Fibroblast of skin of scalp (primary cell): Measurements from ENCODE around the gene ESYT1. TPM values are rescaled to one million over a fixed set of nuclear protein-coding genes. Genes with fewer than 3 reads are reported as not detected.

Experiments used
- DNase-seq: peaks from one replicate; pipeline ENCODE4 v3.0.0-alpha.2; 2013
- polyA plus RNA-seq, 2 experiments: library from polyadenylated mRNA; unstranded; fragments of 120-200 nt; gene quantifications; one replicate each; pipeline ENCODE4 v1.2.1, GENCODE V29; 2013; ENCODE audit not compliant: insufficient read length in 2 of 2

The ESYT1 gene, protein sequence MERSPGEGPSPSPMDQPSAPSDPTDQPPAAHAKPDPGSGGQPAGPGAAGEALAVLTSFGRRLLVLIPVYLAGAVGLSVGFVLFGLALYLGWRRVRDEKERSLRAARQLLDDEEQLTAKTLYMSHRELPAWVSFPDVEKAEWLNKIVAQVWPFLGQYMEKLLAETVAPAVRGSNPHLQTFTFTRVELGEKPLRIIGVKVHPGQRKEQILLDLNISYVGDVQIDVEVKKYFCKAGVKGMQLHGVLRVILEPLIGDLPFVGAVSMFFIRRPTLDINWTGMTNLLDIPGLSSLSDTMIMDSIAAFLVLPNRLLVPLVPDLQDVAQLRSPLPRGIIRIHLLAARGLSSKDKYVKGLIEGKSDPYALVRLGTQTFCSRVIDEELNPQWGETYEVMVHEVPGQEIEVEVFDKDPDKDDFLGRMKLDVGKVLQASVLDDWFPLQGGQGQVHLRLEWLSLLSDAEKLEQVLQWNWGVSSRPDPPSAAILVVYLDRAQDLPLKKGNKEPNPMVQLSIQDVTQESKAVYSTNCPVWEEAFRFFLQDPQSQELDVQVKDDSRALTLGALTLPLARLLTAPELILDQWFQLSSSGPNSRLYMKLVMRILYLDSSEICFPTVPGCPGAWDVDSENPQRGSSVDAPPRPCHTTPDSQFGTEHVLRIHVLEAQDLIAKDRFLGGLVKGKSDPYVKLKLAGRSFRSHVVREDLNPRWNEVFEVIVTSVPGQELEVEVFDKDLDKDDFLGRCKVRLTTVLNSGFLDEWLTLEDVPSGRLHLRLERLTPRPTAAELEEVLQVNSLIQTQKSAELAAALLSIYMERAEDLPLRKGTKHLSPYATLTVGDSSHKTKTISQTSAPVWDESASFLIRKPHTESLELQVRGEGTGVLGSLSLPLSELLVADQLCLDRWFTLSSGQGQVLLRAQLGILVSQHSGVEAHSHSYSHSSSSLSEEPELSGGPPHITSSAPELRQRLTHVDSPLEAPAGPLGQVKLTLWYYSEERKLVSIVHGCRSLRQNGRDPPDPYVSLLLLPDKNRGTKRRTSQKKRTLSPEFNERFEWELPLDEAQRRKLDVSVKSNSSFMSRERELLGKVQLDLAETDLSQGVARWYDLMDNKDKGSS
- 111 TPM for polyA plus RNA-seq (2013, experiment 1 of 2; ENCODE audit: insufficient read length)
- polyA plus RNA-seq (2013, experiment 2 of 2; ENCODE audit: insufficient read length): 108 TPM

DNA sequence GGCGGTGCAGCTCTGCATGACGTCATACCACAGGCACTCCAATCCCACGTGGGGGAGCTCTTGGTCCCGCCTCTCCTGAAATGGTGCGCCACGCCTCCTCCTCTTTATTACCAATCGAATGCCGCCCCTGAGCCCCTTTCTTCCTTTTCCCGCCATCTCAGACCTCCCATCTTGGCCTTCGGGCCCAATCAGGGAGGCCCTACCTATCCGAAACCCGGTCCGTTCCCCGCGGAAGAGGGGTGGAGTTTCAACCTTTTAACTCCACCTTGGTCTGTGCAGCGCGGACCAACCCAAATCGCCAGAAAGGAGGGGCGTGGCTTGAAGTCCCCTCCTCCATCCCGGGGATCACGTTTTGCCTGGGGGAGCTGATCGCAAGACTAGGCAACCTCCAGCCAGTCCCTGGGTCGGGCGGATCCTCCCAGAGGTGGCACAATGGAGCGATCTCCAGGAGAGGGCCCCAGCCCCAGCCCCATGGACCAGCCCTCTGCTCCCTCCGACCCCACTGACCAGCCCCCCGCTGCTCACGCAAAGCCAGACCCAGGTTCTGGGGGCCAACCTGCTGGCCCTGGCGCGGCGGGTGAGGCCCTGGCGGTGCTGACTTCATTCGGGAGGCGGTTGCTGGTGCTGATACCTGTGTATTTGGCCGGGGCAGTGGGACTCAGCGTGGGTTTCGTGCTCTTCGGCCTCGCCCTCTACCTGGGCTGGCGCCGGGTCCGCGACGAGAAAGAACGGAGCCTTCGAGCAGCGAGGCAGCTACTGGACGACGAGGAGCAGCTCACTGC is at the start of gene ESYT1:
TSS of gene ESYT1 (plus strand) at position 380 of the 782 bp plus-strand sequence. CDS start at position 433, 53 bp downstream.
- peak; percentile 100 for DNase-seq

DNA sequence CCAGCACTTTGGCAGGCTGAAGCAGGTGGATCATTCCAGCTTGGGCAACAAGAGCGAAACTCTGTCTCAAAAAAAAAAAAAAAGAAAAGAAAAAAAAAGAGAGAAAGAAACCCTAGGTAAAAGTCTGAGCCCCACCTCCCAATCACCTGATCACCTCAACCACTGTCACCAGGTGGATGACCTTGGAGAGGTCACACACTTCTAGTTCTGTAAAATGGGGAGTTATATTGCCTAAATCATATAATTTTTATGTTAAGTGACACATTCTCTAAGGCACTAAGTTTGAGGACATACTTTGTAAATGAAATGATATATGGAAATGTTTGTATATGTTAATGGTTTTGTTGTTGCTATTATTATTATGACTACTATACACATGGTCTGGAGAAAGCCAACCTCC is 49.6 kb upstream of the ESYT1 start:
- DNase-seq: no peak

DNA sequence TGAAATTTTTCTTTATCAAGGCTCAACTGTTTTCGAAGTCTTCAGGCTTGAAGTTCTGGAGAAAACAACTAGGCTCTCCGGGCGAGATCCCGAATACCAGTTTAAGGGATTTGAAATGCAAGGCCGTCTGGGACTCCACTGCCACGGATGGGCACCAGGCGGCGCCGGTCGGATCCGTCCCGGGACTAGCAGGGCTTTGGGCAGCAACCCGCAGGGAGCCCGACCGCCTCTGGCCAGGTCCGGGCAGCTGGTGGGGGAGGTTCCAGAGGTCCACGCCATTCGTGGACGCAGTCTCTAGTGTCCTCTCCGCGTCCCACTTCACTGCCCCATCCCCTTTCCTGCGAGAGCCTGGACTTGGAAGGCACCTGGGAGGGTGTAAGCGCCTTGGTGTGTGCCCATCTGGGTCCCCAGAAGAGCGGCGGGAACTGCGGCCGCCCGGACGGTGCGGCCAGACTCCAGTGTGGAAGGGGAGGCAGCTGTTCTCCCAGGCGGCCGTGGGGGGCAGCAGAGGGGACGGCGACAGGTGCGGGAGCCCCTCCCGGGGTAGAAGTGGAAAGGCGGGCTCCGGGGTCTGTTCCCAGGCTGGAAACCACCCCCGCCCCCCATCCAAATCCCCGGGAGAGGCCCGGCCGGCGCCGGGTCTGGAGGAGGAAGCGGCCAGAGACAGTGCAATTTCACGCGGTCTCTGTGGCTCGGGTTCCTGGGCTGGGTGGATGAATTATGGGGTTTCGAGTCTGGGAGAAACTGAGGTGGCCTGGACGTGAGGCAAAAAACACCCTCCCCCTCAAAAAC is 48.9 kb upstream of the ESYT1 start:
- peak; percentile 73 for DNase-seq

DNA sequence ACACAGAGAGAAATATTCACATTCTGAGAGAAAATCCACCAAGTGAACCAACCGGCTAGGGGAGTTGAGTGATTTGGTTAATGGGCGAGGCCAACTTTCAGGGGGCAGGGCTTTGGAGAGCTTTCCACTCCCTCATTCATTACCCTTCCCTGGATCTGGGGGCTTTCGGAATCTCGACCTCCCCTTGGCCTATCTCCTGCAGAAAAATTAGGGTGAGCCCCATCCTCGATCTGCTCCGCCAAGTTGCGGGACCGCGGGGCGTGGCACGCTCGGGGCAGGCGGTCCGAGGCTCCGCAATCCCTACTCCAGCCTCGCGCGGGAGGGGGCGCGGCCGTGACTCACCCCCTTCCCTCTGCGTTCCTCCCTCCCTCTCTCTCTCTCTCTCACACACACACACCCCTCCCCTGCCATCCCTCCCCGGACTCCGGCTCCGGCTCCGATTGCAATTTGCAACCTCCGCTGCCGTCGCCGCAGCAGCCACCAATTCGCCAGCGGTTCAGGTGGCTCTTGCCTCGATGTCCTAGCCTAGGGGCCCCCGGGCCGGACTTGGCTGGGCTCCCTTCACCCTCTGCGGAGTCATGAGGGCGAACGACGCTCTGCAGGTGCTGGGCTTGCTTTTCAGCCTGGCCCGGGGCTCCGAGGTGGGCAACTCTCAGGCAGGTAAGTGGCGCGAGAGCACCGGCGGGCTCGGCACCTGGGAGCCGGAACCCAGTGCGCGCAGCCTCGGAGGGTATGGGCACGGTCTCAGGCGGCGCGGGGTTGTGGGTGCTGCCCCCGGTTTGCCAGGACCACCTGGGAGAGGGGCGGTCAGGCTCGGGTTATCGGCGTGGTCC is 48.1 kb upstream of the ESYT1 start, which contains the start of gene ERBB3:
TSS of gene ERBB3 (plus strand) at position 443 of the 833 bp plus-strand sequence. CDS start at position 579, 136 bp downstream.
- DNase-seq: peak; percentile 81

DNA sequence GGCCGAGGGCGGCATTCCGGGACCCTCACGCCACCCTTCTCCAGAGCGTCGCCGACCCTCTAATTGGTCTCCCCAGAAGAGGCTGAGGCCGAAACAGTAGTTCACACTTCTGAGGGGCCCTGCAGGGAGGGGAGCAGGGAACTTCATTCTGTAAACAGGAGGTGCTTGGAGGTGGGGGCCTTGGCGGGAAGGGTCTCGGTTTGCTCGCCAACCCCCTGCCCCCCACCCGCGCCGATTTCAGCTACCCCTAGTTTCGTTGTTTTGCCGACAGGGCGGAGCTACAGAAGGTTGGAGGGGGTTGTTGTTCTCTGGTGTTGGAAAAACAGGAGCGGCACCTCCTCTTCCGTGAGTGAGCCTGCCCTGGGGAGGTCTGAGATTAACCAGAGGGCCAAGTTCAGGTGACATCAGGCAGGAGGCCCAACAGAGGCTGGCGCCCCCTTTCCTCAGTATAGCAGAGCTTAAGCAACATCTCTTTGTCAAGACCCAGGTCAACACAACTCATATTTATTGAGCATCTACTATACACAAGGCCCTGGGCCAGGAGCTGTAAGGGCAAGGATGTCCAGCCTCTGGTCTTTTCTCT is 47.4 kb upstream of the ESYT1 start:
- no peak for DNase-seq

DNA sequence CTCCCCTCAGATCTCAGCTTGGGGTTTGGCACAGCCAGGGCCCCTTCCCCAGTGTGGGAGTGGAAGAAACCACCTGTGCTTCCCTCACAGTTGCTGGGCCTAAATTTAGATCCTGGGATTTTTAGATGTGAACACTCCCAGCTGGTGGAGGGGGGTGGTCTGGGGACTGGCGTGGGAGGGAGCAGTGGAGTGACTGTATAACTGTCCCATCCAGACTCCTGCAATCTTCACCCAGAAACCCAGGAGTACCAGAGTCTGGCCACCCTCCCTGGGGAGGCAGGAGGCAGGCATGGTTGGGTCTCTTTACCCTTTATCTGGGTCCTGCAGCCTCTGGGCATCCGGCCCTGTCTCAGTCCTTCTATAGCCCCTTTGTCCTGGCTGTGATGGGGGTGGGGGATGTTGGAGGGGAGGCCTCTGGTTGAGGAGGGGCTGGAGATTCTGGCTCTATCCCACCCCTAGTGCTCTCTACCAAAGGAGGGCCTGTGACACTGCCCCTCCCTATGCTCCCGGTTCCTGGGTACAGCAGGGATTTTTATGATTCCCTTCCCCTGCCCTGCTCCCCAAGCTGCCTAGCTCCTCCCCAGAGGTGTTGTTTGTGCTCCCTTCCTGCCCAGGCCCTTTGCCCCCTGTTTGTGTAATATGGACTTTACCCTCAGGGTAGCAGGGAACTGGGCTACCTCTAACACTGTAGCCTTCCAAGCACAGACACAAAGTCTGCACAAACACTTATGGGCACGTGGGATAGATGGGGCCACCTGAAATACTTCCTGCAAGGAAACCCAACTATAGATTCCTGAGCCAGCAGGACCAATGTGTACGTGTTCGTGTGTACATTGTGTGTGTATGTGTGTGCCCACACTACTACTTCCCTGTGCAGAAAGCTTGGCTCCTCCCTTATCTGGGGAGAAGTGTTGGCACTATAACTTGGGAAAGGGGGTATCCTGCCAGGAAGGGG is 46.4 kb upstream of the ESYT1 start:
- DNase-seq: no peak

DNA sequence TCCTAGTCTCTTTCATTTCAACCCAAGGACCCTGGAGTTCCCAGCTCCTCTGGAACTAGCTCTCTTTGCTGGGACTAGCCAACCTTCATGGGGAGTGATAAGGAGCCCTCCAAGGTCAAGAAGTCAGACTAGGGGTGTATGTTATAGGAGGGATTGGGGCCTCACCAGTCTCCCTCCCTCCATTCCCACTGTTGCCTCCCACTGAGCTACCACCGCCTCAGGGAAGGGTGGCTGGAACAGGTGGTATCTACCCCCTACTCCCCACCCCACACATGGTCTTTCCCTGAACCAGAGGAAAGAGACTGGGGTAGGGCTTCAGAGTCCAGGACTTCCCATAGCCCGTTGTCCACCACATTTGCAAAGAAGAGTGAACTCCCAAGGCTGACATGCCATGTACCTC is 45.7 kb upstream of the ESYT1 start:
- no peak for DNase-seq

DNA sequence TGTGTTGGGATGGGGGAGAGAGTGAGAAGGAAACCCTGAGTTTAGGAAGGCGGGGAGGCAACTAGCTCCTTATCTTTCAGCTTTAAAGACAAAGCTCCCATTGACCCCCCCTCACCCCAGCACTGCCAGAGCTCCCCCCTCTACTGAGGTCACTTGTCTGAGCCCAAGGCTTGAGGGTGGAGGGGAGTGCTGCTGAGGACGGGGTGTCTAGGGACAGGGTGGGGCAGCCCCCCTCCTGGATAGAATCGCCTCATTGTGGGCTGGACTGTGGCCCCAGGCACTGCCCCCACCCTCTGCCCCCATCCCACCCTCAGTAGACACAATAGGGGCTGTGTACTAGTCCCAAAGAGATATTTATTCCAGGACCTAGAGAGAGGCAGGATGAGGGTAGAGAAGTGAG is 45.1 kb upstream of the ESYT1 start:
- DNase-seq: no peak

DNA sequence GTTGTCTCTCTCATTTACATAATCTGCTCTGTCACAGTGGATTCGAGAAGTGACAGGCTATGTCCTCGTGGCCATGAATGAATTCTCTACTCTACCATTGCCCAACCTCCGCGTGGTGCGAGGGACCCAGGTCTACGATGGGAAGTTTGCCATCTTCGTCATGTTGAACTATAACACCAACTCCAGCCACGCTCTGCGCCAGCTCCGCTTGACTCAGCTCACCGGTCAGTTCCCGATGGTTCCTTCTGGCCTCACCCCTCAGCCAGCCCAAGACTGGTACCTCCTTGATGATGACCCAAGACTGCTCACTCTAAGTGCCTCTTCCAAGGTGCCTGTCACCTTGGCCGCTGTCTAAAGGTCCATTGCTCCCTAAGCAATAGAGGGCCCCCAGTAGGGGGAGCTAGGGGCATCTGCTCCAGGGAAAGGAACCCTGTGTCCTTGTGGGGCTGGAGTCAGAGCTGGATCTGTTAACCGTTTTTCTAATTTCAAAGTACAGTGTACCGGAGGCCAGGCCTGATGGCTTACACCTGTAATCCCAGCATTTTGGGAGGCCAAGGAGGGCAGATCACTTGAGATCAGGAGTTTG is 43.0 kb upstream of the ESYT1 start:
- no peak for DNase-seq

DNA sequence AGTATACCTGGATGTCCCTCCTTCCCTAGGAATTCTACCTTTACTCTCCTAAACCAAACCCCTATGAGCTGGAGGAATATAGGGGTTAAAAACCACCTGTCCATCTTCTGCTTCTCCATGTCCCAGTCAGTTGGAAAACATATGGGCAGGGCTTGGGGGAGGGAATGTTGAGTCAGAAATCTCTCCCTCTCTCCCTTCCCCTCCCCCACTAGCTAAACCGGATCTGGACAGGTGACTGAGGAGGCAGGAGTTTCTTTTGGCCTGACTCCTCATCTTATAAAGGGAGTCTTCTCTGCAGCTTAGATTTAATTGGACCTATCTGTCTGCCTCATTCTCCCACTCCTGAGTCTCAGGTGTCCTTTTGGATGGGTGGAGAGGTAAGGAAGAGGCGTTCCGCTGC is 42.0 kb upstream of the ESYT1 start:
- no peak for DNase-seq

DNA sequence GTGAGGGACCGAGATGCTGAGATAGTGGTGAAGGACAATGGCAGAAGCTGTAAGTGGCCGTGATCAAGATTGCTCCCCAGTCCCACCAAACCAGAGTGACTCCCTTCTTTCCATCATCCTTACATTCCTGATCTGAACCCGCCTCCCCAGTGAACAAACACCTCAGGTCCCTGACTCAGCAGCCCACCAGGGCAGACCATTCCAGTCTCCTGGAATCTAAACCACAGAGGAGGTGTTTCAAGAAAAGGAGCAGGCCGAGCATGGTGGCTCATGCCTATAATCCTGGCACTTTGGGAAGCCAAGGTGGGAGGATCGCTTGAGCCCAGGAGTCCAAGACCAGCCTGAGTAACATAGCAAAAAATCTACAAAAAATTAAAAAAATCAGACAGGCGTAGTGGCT is 41.5 kb upstream of the ESYT1 start:
- no peak for DNase-seq

DNA sequence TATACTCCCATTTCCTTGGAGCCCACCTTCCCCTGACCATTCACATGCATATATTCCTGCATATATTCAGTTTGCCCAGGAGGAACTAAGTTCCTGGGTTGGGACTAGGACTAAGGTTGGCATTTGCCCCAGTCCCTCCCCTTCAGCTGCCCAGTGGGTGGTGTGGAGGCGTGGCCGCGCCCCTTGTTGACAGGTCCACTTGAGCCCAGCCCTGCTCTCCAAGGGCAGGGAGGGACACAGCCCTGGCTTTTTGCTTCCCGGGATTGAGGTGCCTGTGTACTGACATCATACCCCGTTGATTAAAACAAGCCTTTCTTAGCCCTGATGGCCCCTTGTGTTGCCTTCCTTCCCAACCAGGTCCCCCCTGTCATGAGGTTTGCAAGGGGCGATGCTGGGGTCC is 40.8 kb upstream of the ESYT1 start:
- no peak for DNase-seq

DNA sequence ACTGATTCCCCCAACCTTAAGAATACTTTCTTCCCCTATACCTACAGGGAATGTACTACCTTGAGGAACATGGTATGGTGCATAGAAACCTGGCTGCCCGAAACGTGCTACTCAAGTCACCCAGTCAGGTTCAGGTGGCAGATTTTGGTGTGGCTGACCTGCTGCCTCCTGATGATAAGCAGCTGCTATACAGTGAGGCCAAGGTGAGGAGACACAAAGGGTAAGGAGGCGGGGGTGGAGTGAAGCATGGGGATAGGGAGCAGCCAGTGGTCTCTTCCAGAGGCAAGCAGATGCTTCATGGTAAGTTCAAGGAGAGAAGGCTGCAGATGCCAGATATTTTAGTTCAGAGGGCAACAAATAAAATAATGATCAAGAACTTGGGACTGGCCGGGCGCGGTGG is 30.3 kb upstream of the ESYT1 start:
- no peak for DNase-seq

DNA sequence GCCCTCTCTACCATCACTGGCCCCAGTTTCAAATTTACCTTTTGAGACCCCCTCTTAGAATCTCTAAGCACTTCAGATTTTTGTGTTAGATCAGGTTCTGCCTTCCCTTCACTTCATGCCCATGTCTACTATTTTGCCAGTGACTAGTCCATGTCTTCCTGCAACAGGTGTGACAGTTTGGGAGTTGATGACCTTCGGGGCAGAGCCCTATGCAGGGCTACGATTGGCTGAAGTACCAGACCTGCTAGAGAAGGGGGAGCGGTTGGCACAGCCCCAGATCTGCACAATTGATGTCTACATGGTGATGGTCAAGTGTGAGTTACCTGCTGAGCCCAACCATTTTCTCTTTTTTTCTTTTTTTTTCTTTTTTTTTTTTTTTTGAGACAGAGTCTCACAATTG is 29.5 kb upstream of the ESYT1 start:
- no peak for DNase-seq

DNA sequence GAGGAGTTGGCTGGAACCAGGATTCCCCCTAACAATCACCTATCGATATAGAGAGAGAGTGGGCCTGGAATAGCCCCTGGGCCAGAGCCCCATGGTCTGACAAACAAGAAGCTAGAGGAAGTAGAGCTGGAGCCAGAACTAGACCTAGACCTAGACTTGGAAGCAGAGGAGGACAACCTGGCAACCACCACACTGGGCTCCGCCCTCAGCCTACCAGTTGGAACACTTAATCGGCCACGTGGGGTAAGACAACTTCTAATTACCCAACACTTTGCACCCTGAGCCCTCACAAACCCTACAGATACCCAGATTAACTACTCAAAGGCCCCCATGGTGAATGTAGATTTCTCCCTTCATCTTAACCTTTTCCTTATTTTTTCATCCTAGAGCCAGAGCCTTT is 28.3 kb upstream of the ESYT1 start:
- DNase-seq: no peak

DNA sequence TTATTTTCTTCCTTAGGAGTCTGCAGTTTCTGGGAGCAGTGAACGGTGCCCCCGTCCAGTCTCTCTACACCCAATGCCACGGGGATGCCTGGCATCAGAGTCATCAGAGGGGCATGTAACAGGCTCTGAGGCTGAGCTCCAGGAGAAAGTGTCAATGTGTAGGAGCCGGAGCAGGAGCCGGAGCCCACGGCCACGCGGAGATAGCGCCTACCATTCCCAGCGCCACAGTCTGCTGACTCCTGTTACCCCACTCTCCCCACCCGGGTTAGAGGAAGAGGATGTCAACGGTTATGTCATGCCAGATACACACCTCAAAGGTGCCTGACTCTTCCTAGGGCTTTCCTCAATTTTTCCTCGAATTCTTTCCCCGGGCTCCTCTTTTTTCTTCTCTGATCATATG is 27.0 kb upstream of the ESYT1 start:
- DNase-seq: no peak

DNA sequence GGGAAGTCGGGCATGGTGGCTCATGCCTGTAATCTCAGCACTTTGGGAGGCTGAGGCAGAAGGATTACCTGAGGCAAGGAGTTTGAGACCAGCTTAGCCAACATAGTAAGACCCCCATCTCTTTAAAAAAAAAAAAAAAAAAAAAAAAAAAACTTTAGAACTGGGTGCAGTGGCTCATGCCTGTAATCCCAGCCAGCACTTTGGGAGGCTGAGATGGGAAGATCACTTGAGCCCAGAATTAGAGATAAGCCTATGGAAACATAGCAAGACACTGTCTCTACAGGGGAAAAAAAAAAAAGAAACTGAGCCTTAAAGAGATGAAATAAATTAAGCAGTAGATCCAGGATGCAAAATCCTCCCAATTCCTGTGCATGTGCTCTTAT is 25.4 kb upstream of the ESYT1 start:
- no peak for DNase-seq

DNA sequence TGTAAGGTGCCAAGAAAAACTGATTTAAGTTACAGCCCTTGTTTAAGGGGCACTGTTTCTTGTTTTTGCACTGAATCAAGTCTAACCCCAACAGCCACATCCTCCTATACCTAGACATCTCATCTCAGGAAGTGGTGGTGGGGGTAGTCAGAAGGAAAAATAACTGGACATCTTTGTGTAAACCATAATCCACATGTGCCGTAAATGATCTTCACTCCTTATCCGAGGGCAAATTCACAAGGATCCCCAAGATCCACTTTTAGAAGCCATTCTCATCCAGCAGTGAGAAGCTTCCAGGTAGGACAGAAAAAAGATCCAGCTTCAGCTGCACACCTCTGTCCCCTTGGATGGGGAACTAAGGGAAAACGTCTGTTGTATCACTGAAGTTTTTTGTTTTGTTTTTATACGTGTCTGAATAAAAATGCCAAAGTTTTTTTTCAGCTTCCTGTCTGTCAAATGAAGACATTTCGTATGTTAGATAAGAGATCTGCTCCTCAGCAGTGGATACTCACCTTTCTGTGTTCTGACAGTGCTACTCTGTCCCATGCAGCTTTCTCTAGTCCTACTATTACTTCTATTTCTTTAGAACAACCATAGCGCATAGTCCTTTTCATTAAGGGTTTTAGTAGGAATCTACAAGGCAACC is 24.9 kb upstream of the ESYT1 start:
- no peak for DNase-seq
